ENCODE measurements around the gene DUSP23.

The DUSP23 gene

GRCh38 chr1:159828176-159828575 is 47.4 kb downstream of the DUSP23 start:
- DNase-seq (ENCODE audit: low read depth): no peak

- no peak for DNase-seq (ENCODE audit: low read depth)
These were observed 48.0 kb downstream of the DUSP23 start for GRCh38 chr1:159828581-159829272.

- DNase-seq (ENCODE audit: low read depth): no peak
These were observed 48.5 kb downstream of the DUSP23 start for GRCh38 chr1:159829273-159829634.

GRCh38 chr1:159829822-159830465 is 49.2 kb downstream of the DUSP23 start:
- DNase-seq (ENCODE audit: low read depth): no peak

GRCh38 chr1:159830722-159831121 is 50.0 kb downstream of the DUSP23 start:
- no peak for DNase-seq (ENCODE audit: low read depth)

GRCh38 chr1:159831412-159832141 is 50.8 kb downstream of the DUSP23 start:
- no peak for DNase-seq (ENCODE audit: low read depth)

Data from activated gamma-delta T cell treated with anti-CD3 and anti-CD28 coated beads, Interleukin-2, amount 50 U/mL, for 16 hours (primary cell).